Thyroid gland (tissue), 4 donors: ENCODE measurements around the gene POLR2C.

Experiments used
- CTCF ChIP-seq, 6 experiments: fragments of 200-600 bp in 3 of 6; fragments of 450-650 bp in 3 of 6; sonication (generic) in 3 of 6; IDR thresholded peaks; one replicate each; pipeline ENCODE4 v1.5.1; 2016 to 2019; ENCODE audit warnings: antibody characterized with exemption in 6 of 6, mild to moderate bottlenecking in 2 of 6, inconsistent platforms in 1 of 6, moderate library complexity in 1 of 6
- POLR2A ChIP-seq, 2 donors: fragments of 450-650 bp; IDR thresholded peaks; one replicate each; pipeline ENCODE4 v1.6.1; 2017; ENCODE audit warnings: antibody characterized with exemption in 2 of 2, mild to moderate bottlenecking in 2 of 2, moderate library complexity in 1 of 2

GRCh38 chr16:57507136-57508034 is 44.9 kb downstream of the POLR2C start:
- TF ChIP-seq CTCF (IDR thresholded peaks at IDR 0.05) (no peak), POLR2A (IDR thresholded peaks at IDR 0.05) (no peak)
